Measurements from ENCODE around the gene WDCP.
"Not testable (repeated sequence)": the region's sequence is repeated elsewhere in the genome, so short reads cannot be mapped to it uniquely, and the experiment has no call there.

WDCP gene

GRCh38 chr2:24046930-24047702, at the start of gene WDCP:
TSS of gene WDCP (minus strand) at chr2:24047391. CDS start at chr2:24039494, 7,897 bp downstream.
- peak; percentile 95 to 98 for DNase-seq

GRCh38 chr2:24095171-24095677, 48.0 kb upstream of the WDCP start:
- DNase-seq = not testable (repeated sequence)

- not testable (repeated sequence) for DNase-seq
These were observed 46.1 kb upstream of the WDCP start for GRCh38 chr2:24093270-24093669.

GRCh38 chr2:24088821-24089359, 41.7 kb upstream of the WDCP start:
- DNase-seq = no peak

- DNase-seq = no peak
These were observed 39.8 kb upstream of the WDCP start for GRCh38 chr2:24087032-24087431.

GRCh38 chr2:24086241-24086640, 39.0 kb upstream of the WDCP start:
- DNase-seq = no peak

- no peak for DNase-seq
These were observed 38.0 kb upstream of the WDCP start for GRCh38 chr2:24085200-24085489.

- DNase-seq = peak; percentile 80
These were observed 37.4 kb upstream of the WDCP start, which contains the start of gene TP53I3 for GRCh38 chr2:24084386-24085199. TSS of gene TP53I3 (minus strand) at chr2:24084834. CDS start at chr2:24084326, 508 bp downstream.

GRCh38 chr2:24083567-24084385, 36.6 kb upstream of the WDCP start:
- no peak for DNase-seq

- DNase-seq = no peak
These were observed 35.8 kb upstream of the WDCP start for GRCh38 chr2:24082787-24083566.

- DNase-seq = peak; percentile 25 to 53
These were observed 33.5 kb upstream of the WDCP start for GRCh38 chr2:24080701-24081100.

GRCh38 chr2:24077879-24078278, 30.7 kb upstream of the WDCP start:
- no peak for DNase-seq

- no peak for DNase-seq
These were observed 30.3 kb upstream of the WDCP start for GRCh38 chr2:24077535-24077877.

GRCh38 chr2:24076849-24077534, 29.8 kb upstream of the WDCP start:
- DNase-seq = no peak

- peak; percentile 99 to 100 for DNase-seq
These were observed 29.0 kb upstream of the WDCP start, which contains the start of gene SF3B6 for GRCh38 chr2:24075915-24076848. TSS of gene SF3B6 (minus strand) at chr2:24076326. CDS start at chr2:24076229, 97 bp downstream.

- DNase-seq = no peak
These were observed 28.1 kb upstream of the WDCP start for GRCh38 chr2:24075259-24075658.

GRCh38 chr2:24073816-24074215, 26.6 kb upstream of the WDCP start:
- DNase-seq = no peak

GRCh38 chr2:24072259-24072658, 25.1 kb upstream of the WDCP start:
- no peak for DNase-seq

- no peak for DNase-seq
These were observed 18.1 kb upstream of the WDCP start for GRCh38 chr2:24065341-24065740.
